ENCODE results near the gene STX4.

The STX4 gene

GRCh38 chr16:31063843-31064611 lies 30.7 kb downstream of the STX4 start:
- Histone ChIP-seq H3K4me3 (no peak overlapping the region), H3K9ac (ENCODE audit: insufficient read length) (no peak overlapping the region), H3K9me3 (ENCODE audit: low read depth, low read length) (no peaks in the 10 kb centered on the region), H3K36me3 (ENCODE audit: insufficient read depth, low read length) (peaks cover 30% of the 10 kb centered on the region; the same call in 1 of the 2 replicates), H3K27ac (no peak overlapping the region)
- TF ChIP-seq EZH2 (IDR thresholded peaks at IDR 0.05) = no peak
- no peak for TF ChIP-seq FOXP2 (optimal IDR thresholded peaks at IDR 0.05; ENCODE audit: control extremely low read depth, extremely low read length, insufficient read depth)
- no peak for TF ChIP-seq POLR2AphosphoS5 (IDR thresholded peaks at IDR 0.05; ENCODE audit: borderline replicate concordance, low read depth, low read length)
- DNase-seq (ENCODE audit: low read depth, low spot score) = no peak

- H3K36me3 ChIP-seq (ENCODE audit: insufficient read depth, low read length) = peaks cover 30% of the 10 kb centered on the region; the same call in 1 of the 2 replicates
- no peak overlapping the region for H3K9ac ChIP-seq (ENCODE audit: insufficient read length)
- TF ChIP-seq EZH2 (IDR thresholded peaks at IDR 0.05) (no peak), POLR2AphosphoS5 (IDR thresholded peaks at IDR 0.05; ENCODE audit: borderline replicate concordance, low read depth, low read length) (no peak), FOXP2 (optimal IDR thresholded peaks at IDR 0.05; ENCODE audit: control extremely low read depth, extremely low read length, insufficient read depth) (no peak)
- no peak for DNase-seq (ENCODE audit: low read depth, low spot score)
- no peak overlapping the region for H3K27ac ChIP-seq
- no peaks in the 10 kb centered on the region for H3K9me3 ChIP-seq (ENCODE audit: low read depth, low read length)
- H3K4me3 ChIP-seq = no peak overlapping the region
These were observed 31.6 kb downstream of the STX4 start for GRCh38 chr16:31064882-31065461.

- Histone ChIP-seq H3K36me3 (ENCODE audit: insufficient read depth, low read length) (peaks cover 15% of the 10 kb centered on the region; the same call in 1 of the 2 replicates), H3K9ac (ENCODE audit: insufficient read length) (no peak overlapping the region), H3K4me3 (no peak overlapping the region), H3K27ac (no peak overlapping the region), H3K9me3 (ENCODE audit: low read depth, low read length) (no peaks in the 10 kb centered on the region)
- TF ChIP-seq FOXP2 (optimal IDR thresholded peaks at IDR 0.05; ENCODE audit: control extremely low read depth, extremely low read length, insufficient read depth) (no peak), EZH2 (IDR thresholded peaks at IDR 0.05) (no peak), POLR2AphosphoS5 (IDR thresholded peaks at IDR 0.05; ENCODE audit: borderline replicate concordance, low read depth, low read length) (no peak)
- no peak for DNase-seq (ENCODE audit: low read depth, low spot score)
These were observed 34.0 kb downstream of the STX4 start for GRCh38 chr16:31067342-31067741.

- peaks cover 8% of the 10 kb centered on the region; the same call in 1 of the 2 replicates for H3K36me3 ChIP-seq (ENCODE audit: insufficient read depth, low read length)
- H3K9me3 ChIP-seq (ENCODE audit: low read depth, low read length) = no peaks in the 10 kb centered on the region
- H3K27ac ChIP-seq = peak overlapping the region; percentile 92
- H3K9ac ChIP-seq (ENCODE audit: insufficient read length) = peak overlapping the region; percentile 99
- no peak for DNase-seq (ENCODE audit: low read depth, low spot score)
- TF ChIP-seq EZH2 (IDR thresholded peaks at IDR 0.05) (no peak), FOXP2 (optimal IDR thresholded peaks at IDR 0.05; ENCODE audit: control extremely low read depth, extremely low read length, insufficient read depth) (no peak), POLR2AphosphoS5 (IDR thresholded peaks at IDR 0.05; ENCODE audit: borderline replicate concordance, low read depth, low read length) (no peak)
- H3K4me3 ChIP-seq = peak overlapping the region; percentile 96
These were observed 38.5 kb downstream of the STX4 start for GRCh38 chr16:31071861-31072260.

- Histone ChIP-seq H3K27ac (peak overlapping the region; percentile 92), H3K36me3 (ENCODE audit: insufficient read depth, low read length) (peaks cover 16% of the 10 kb centered on the region; the same call in 1 of the 2 replicates), H3K4me3 (peak overlapping the region; percentile 96), H3K9me3 (ENCODE audit: low read depth, low read length) (no peaks in the 10 kb centered on the region), H3K9ac (ENCODE audit: insufficient read length) (peak overlapping the region; percentile 99)
- no peak for DNase-seq (ENCODE audit: low read depth, low spot score)
- TF ChIP-seq FOXP2 (optimal IDR thresholded peaks at IDR 0.05; ENCODE audit: control extremely low read depth, extremely low read length, insufficient read depth) (no peak), POLR2AphosphoS5 (IDR thresholded peaks at IDR 0.05; ENCODE audit: borderline replicate concordance, low read depth, low read length) (no peak)
These were observed 39.3 kb downstream of the STX4 start for GRCh38 chr16:31072540-31073141.

- TF ChIP-seq POLR2AphosphoS5 (IDR thresholded peaks at IDR 0.05; ENCODE audit: borderline replicate concordance, low read depth, low read length) (no peak; the same call in 1 of the 2 replicates), FOXP2 (optimal IDR thresholded peaks at IDR 0.05; ENCODE audit: control extremely low read depth, extremely low read length, insufficient read depth) (no peak), EZH2 (IDR thresholded peaks at IDR 0.05) (no peak)
- Histone ChIP-seq H3K9ac (ENCODE audit: insufficient read length) (peak overlapping the region; percentile 99), H3K27ac (peak overlapping the region; percentile 92), H3K36me3 (ENCODE audit: insufficient read depth, low read length) (peaks cover 22% of the 10 kb centered on the region; the same call in 1 of the 2 replicates), H3K4me3 (peak overlapping the region; percentile 96), H3K9me3 (ENCODE audit: low read depth, low read length) (no peaks in the 10 kb centered on the region)
- DNase-seq (ENCODE audit: low read depth, low spot score) = peak; percentile 72
These were observed 40.0 kb downstream of the STX4 start for GRCh38 chr16:31073142-31073969.

- Histone ChIP-seq H3K36me3 (ENCODE audit: insufficient read depth, low read length) (peaks cover 30% of the 10 kb centered on the region; the same call in 1 of the 2 replicates), H3K4me3 (peak within 1 kb of the TSS; percentile 96), H3K27ac (peak within 1 kb of the TSS; percentile 92), H3K9me3 (ENCODE audit: low read depth, low read length) (no peaks in the 10 kb centered on the region), H3K9ac (ENCODE audit: insufficient read length) (peak within 1 kb of the TSS; percentile 99)
- TF ChIP-seq EZH2 (IDR thresholded peaks at IDR 0.05) (no peak), FOXP2 (optimal IDR thresholded peaks at IDR 0.05; ENCODE audit: control extremely low read depth, extremely low read length, insufficient read depth) (no peak), POLR2AphosphoS5 (IDR thresholded peaks at IDR 0.05; ENCODE audit: borderline replicate concordance, low read depth, low read length) (peak; percentile 91)
- DNase-seq (ENCODE audit: low read depth, low spot score) = peak; percentile 99
These were observed 40.8 kb downstream of the STX4 start, which contains the start of the genes ZNF646 and ZNF668 for GRCh38 chr16:31073970-31074813. Gene ZNF646 (plus strand): TSS chr16:31074422. CDS start chr16:31076325, 1,903 bp downstream. Gene ZNF668 (minus strand): TSS chr16:31074240. CDS start chr16:31064459, 9,781 bp downstream.
